DOHH2 (cell line): ENCODE measurements around the gene CUL3.

Experiments
- H3F3A ChIP-seq: fragments of 200-600 bp; sonication (generic), shearing (Covaris generic); 2 replicates; pipeline ENCODE4 v1.6.0; 2016; ENCODE audit warnings: antibody characterized with exemption, mild to moderate bottlenecking; ENCODE audit not compliant: control insufficient read depth, insufficient read depth
- H3K27ac ChIP-seq: fragments of 200-600 bp; sonication (generic); 2 replicates; pipeline ENCODE4 v1.5.1; 2014; ENCODE audit warnings: low read depth, mild to moderate bottlenecking, low read length, moderate library complexity
- H3K27me3 ChIP-seq: fragments of 200-600 bp; sonication (generic); 2 replicates; pipeline ENCODE4 v1.6.1; 2014; ENCODE audit warnings: mild to moderate bottlenecking, low read length, mixed read lengths; ENCODE audit not compliant: control insufficient read depth
- H3K36me3 ChIP-seq: fragments of 200-600 bp; sonication (generic); 2 replicates; pipeline ENCODE4 v1.6.1; 2014; ENCODE audit warnings: mild to moderate bottlenecking, low read length, moderate library complexity, mixed read lengths; ENCODE audit not compliant: control insufficient read depth
- H3K4me1 ChIP-seq: fragments of 200-600 bp; sonication (generic); 2 replicates; pipeline ENCODE4 v1.6.1; 2014; ENCODE audit warnings: mild to moderate bottlenecking, low read length, mixed read lengths; ENCODE audit not compliant: control insufficient read depth
- H3K4me2 ChIP-seq: fragments of 200-600 bp; sonication (generic); 2 replicates; pipeline ENCODE4 v1.6.0; 2014; ENCODE audit warnings: mild to moderate bottlenecking, low read length, moderate library complexity
- H3K4me3 ChIP-seq: fragments of 200-600 bp; sonication (generic); 2 replicates; pipeline ENCODE4 v1.5.1; 2014; ENCODE audit warnings: mild to moderate bottlenecking, low read length, mixed read lengths
- H3K79me2 ChIP-seq: fragments of 200-600 bp; sonication (generic); 2 replicates; pipeline ENCODE4 v1.6.1; 2014; ENCODE audit warnings: mild to moderate bottlenecking, low read length, mixed read lengths; ENCODE audit not compliant: control insufficient read depth
- H3K9me2 ChIP-seq: fragments of 200-600 bp; sonication (generic); replicated peaks from 2 replicates; pipeline ENCODE4 v1.6.1; 2014; ENCODE audit warnings: mild to moderate bottlenecking, low read length, mixed read lengths; ENCODE audit not compliant: control insufficient read depth
- H3K9me3 ChIP-seq: fragments of 200-600 bp; sonication (generic); 2 replicates; pipeline ENCODE4 v1.6.1; 2014; ENCODE audit warnings: antibody characterized with exemption, low read length, mixed read lengths; ENCODE audit not compliant: control insufficient read depth, insufficient read depth
- H4K20me1 ChIP-seq: fragments of 200-600 bp; sonication (generic); 2 replicates; pipeline ENCODE4 v1.6.0; 2014; ENCODE audit warnings: low read depth, mild to moderate bottlenecking, antibody characterized with exemption, low read length, moderate library complexity; ENCODE audit not compliant: control insufficient read depth, insufficient read depth
- EZH2phosphoT487 ChIP-seq: fragments of 200-600 bp; sonication (generic); IDR thresholded peaks from 2 replicates; pipeline ENCODE4 v1.6.1; 2017; ENCODE audit warnings: borderline replicate concordance, mild to moderate bottlenecking, antibody characterized with exemption, low read length, moderate library complexity, mixed read lengths
- TF ChIP-seq, protein P1 (sequence below): fragments of 200-600 bp; sonication (generic); IDR thresholded peaks from one replicate; pipeline ENCODE4 v1.5.1; 2014; ENCODE audit warnings: antibody characterized with exemption, mild to moderate bottlenecking, low read depth, low read length; ENCODE audit not compliant: poor library complexity, severe bottlenecking

The CUL3 gene

DNA sequence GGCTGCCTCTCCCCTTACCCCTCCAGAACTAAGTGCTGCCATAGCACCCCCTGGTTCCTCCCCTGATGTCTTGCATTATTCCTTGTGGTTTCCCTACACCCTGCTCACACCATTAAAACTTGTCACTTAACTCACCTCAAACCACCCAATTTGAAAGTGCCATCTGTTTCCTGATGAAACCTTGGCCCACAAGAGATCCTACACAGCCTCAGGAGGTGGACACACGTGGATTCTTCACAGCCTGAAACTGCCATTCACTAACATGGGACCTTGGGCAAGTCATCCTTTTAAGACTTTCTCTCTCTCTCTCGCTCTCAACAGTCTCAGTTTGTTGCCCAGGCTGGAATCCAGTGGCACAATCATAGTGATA is 155.7 kb downstream of the CUL3 start:
- H3K9me2 ChIP-seq: no peaks in the 10 kb centered on the region
- no peak overlapping the region for H3K4me2 ChIP-seq
- H3K4me3 ChIP-seq: no peak overlapping the region
- peaks cover 7% of the 10 kb centered on the region for H3K9me3 ChIP-seq
- H3K4me1 ChIP-seq: no peaks in the 10 kb centered on the region
- H3K27me3 ChIP-seq: no peaks in the 10 kb centered on the region
- TF ChIP-seq, protein P1, sequence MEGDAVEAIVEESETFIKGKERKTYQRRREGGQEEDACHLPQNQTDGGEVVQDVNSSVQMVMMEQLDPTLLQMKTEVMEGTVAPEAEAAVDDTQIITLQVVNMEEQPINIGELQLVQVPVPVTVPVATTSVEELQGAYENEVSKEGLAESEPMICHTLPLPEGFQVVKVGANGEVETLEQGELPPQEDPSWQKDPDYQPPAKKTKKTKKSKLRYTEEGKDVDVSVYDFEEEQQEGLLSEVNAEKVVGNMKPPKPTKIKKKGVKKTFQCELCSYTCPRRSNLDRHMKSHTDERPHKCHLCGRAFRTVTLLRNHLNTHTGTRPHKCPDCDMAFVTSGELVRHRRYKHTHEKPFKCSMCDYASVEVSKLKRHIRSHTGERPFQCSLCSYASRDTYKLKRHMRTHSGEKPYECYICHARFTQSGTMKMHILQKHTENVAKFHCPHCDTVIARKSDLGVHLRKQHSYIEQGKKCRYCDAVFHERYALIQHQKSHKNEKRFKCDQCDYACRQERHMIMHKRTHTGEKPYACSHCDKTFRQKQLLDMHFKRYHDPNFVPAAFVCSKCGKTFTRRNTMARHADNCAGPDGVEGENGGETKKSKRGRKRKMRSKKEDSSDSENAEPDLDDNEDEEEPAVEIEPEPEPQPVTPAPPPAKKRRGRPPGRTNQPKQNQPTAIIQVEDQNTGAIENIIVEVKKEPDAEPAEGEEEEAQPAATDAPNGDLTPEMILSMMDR: no peak
- no peak for TF ChIP-seq EZH2phosphoT487
- H3K79me2 ChIP-seq: no peaks in the 10 kb centered on the region
- H3K27ac ChIP-seq: no peak overlapping the region
- no peaks in the 10 kb centered on the region for H3F3A ChIP-seq
- H4K20me1 ChIP-seq: no peaks in the 10 kb centered on the region
- H3K36me3 ChIP-seq: no peaks in the 10 kb centered on the region

DNA sequence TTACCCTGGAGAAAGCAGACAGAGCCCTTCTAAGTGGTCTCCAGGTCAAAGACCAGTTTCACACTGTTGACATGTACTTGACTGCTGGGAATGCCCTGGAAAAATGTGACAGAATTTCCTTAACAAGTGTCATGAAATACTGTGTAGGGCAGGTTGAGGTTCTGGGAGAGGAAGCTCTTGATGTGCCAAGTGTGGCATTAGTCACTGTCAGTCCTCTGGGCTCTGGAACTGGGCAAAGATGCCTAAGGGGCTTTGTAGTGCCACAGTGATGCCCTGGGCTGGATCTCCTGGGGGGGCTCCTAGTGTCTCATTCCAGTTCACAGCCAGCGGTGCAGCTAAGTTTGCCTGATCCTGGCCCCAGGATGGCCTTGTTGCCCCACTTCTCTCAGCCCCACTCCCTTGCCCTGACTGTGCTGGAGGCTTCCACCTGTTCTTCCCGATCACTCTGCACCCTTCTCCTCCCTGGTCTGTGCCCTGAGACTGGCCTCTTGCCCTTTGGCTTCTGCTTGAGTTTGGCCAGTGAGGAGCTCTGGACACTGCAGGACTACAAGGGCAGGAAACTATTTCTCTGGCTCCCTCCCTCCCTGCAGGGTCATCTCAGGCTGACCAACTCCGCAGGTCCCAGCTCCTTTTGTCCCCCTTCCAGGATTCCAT is 156.2 kb downstream of the CUL3 start:
- H3K36me3 ChIP-seq: no peaks in the 10 kb centered on the region
- H3K79me2 ChIP-seq: no peaks in the 10 kb centered on the region
- no peak for TF ChIP-seq EZH2phosphoT487
- TF ChIP-seq, protein P1: no peak
- no peaks in the 10 kb centered on the region for H3F3A ChIP-seq
- no peak overlapping the region for H3K27ac ChIP-seq
- no peaks in the 10 kb centered on the region for H4K20me1 ChIP-seq
- H3K4me1 ChIP-seq: no peaks in the 10 kb centered on the region
- no peaks in the 10 kb centered on the region for H3K27me3 ChIP-seq
- H3K9me2 ChIP-seq: no peaks in the 10 kb centered on the region
- no peak overlapping the region for H3K4me2 ChIP-seq
- peaks cover 7% of the 10 kb centered on the region for H3K9me3 ChIP-seq
- no peak overlapping the region for H3K4me3 ChIP-seq

DNA sequence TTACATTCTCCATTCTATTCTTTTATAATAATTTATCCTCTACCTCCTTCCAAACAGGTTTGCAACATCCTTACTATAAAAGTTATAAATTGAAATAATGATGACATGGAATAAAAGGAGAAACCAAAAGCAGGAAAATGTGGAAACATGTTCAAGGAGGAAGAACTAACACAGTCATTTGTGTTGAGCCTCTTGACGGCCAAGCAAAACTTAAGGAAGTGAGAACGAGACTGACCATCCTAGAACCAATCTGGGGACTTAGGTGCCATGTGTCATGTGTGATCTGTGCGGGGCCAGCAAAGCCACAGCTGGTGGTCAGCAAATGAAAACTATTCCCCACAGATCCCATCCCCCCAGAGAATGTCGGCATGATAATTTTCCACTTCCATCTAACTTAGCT is 157.7 kb downstream of the CUL3 start:
- Histone ChIP-seq H3K4me2 (no peak overlapping the region), H3F3A (no peaks in the 10 kb centered on the region), H3K4me3 (no peak overlapping the region), H3K36me3 (no peaks in the 10 kb centered on the region), H3K9me3 (peaks cover 7% of the 10 kb centered on the region), H3K27ac (no peak overlapping the region), H3K9me2 (no peaks in the 10 kb centered on the region), H3K27me3 (no peaks in the 10 kb centered on the region), H4K20me1 (no peaks in the 10 kb centered on the region), H3K4me1 (no peaks in the 10 kb centered on the region), H3K79me2 (no peaks in the 10 kb centered on the region)
- TF ChIP-seq, protein P1: no peak
- no peak for TF ChIP-seq EZH2phosphoT487
